ENCODE data around the gene SHISAL2A. TPM values are rescaled to one million over a fixed set of nuclear protein-coding genes. Genes with fewer than 3 reads are reported as not detected.

Gene SHISAL2A
- total RNA-seq, 1 experiment from 2014 or later = 0.90 TPM

DNA sequence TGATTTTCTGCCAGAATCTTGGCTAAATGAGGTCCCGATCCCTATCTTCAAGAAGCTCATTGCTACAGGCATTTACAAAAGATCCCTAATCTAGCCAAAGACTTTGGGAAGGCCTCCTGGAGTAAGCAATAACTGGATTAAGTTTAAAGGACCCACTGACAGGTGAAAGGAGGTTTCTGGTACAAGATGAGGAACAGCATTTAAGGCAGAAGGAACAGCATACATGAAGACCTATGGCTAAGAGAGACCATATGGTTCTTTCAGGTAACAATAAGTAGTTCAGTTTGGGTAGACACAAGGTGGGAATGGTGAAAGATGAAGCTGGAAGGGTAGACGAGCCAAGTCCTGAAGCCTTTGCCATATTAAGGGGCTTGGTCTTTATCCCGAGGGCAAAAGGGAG lies 27.8 kb downstream of the SHISAL2A start:
- Histone ChIP-seq H4K20me1 (ENCODE audit: control insufficient read depth, insufficient read depth, insufficient read length) (no peaks in the 10 kb centered on the region), H2BK5ac (ENCODE audit: insufficient read length, low read length) (no peak overlapping the region), H2AK5ac (ENCODE audit: insufficient read length, low read length) (no peak overlapping the region), H3K23me2 (ENCODE audit: insufficient read length, low read depth, low read length, poor library complexity, severe bottlenecking) (peaks cover 3% of the 10 kb centered on the region), H3K79me2 (ENCODE audit: insufficient read depth, low read length) (no peaks in the 10 kb centered on the region), H3K27me3 (ENCODE audit: insufficient read depth, low read length) (no peaks in the 10 kb centered on the region; the same call in 1 of the 2 replicates), H3K79me1 (ENCODE audit: insufficient read depth, low read depth, low read length, poor library complexity, severe bottlenecking) (no peaks in the 10 kb centered on the region), H2BK15ac (ENCODE audit: low read depth, low read length) (no peak overlapping the region), H3K9ac (ENCODE audit: extremely low read depth, insufficient read length, low read length) (no peak overlapping the region), H3K4me2 (ENCODE audit: insufficient read depth, insufficient read length, low read length) (no peak overlapping the region), H3K56ac (ENCODE audit: insufficient read length, low read depth, low read length) (no peak overlapping the region), H2BK12ac (ENCODE audit: insufficient read length, low read depth, low read length) (no peak overlapping the region), H3T11ph (ENCODE audit: low read length) (no peak overlapping the region), H2BK120ac (ENCODE audit: low read depth, low read length, poor library complexity, severe bottlenecking) (no peak overlapping the region), H4K91ac (ENCODE audit: insufficient read length, low read depth, low read length) (peak overlapping the region; percentile 26), H3K4ac (ENCODE audit: low read depth, low read length) (no peak overlapping the region), H3K14ac (ENCODE audit: insufficient read depth, low read length) (no peak overlapping the region), H3K23ac (ENCODE audit: insufficient read length, low read depth, low read length) (no peak overlapping the region), H3K4me1 (ENCODE audit: insufficient read depth, low read length) (peaks cover 3% of the 10 kb centered on the region; the same call in 1 of the 2 replicates), H4K5ac (ENCODE audit: insufficient read length, low read depth, low read length) (no peak overlapping the region), H4K8ac (replicated peaks; ENCODE audit: insufficient read length, low read depth, low read length) (no peak overlapping the region), H2BK20ac (ENCODE audit: low read depth, low read length, poor library complexity, severe bottlenecking) (no peak overlapping the region), H2AFZ (ENCODE audit: low read length) (no peak overlapping the region), H3K18ac (ENCODE audit: insufficient read length, low read depth, low read length) (no peak overlapping the region), H3K9me3 (ENCODE audit: control insufficient read depth, low read depth, low read length) (no peaks in the 10 kb centered on the region), H3K27ac (ENCODE audit: insufficient read length, low read depth, low read length) (no peak overlapping the region)
- no peak overlapping the region; a peak in 1 of 5 replicates for H3K4me3 Mint-ChIP-seq
- no CpG with 5 or more reads among the region's 3 CpGs for WGBS (ENCODE audit: extremely low coverage, insufficient read length, low lambda C conversion rate)
- no peak for DNase-seq
- H3K36me3 Mint-ChIP-seq (ENCODE audit: insufficient read depth in 1 of 3, low read depth in 3 of 3) = no peaks in the 10 kb centered on the region
- no peaks in the 10 kb centered on the region for H3K9me3 Mint-ChIP-seq
- H3K27me3 Mint-ChIP-seq (ENCODE audit: low read depth) = no peaks in the 10 kb centered on the region
- TF ChIP-seq, protein P1, sequence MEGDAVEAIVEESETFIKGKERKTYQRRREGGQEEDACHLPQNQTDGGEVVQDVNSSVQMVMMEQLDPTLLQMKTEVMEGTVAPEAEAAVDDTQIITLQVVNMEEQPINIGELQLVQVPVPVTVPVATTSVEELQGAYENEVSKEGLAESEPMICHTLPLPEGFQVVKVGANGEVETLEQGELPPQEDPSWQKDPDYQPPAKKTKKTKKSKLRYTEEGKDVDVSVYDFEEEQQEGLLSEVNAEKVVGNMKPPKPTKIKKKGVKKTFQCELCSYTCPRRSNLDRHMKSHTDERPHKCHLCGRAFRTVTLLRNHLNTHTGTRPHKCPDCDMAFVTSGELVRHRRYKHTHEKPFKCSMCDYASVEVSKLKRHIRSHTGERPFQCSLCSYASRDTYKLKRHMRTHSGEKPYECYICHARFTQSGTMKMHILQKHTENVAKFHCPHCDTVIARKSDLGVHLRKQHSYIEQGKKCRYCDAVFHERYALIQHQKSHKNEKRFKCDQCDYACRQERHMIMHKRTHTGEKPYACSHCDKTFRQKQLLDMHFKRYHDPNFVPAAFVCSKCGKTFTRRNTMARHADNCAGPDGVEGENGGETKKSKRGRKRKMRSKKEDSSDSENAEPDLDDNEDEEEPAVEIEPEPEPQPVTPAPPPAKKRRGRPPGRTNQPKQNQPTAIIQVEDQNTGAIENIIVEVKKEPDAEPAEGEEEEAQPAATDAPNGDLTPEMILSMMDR (conservative IDR thresholded peaks at IDR 0.05) = no peak
- peaks cover 39 to 56% of the 10 kb centered on the region in 2 experiments for H3K4me1 Mint-ChIP-seq
- peak overlapping the region in 1 of 3 experiments; percentile 98; a peak in 2 of 7 replicates for H3K27ac Mint-ChIP-seq

Measured in H9 (cell line).